Stimulated activated naive CD8-positive, alpha-beta T cell treated with anti-CD3 and anti-CD28 coated beads, Interleukin-15, amount 100 ng/mL, for 72 hours (primary cell): ENCODE data around the gene MYO1B.

Experiments
- ATAC-seq: fragments of 150-1000 bp; cut with Tn5 transposase; 2 replicates; pipeline ENCODE4 v1.10.0; 2021; ENCODE audit warnings: mild to moderate bottlenecking, moderate library complexity
- DNase-seq, 2 donors: peaks; one replicate each; pipeline ENCODE4 v3.0.0; 2021 to 2022
- H3K27ac Mint-ChIP-seq, 2 donors: one replicate each; pipeline ENCODE4 v1.8.0; 2022; ENCODE audit warnings: mild to moderate bottlenecking in 2 of 2, mixed read lengths in 2 of 2, moderate library complexity in 2 of 2
- H3K27me3 Mint-ChIP-seq: one replicate; pipeline ENCODE4 v1.8.0; 2022; ENCODE audit warnings: mixed read lengths
- H3K4me1 Mint-ChIP-seq: one replicate; pipeline ENCODE4 v1.8.0; 2022; ENCODE audit warnings: mild to moderate bottlenecking, mixed read lengths
- H3K4me3 Mint-ChIP-seq, 2 donors: one replicate each; pipeline ENCODE4 v1.8.0; 2022; ENCODE audit warnings: mild to moderate bottlenecking in 2 of 2, mixed read lengths in 2 of 2, moderate library complexity in 1 of 2
- H3K9me3 Mint-ChIP-seq, 2 donors: one replicate each; pipeline ENCODE4 v1.8.0; 2022; ENCODE audit warnings: mixed read lengths in 2 of 2

The MYO1B gene

GRCh38 chr2:191296083-191297006 is 51.1 kb downstream of the MYO1B start:
- Mint-ChIP-seq H3K9me3 (no peaks in the 10 kb centered on the region), H3K4me1 (no peaks in the 10 kb centered on the region), H3K27me3 (no peaks in the 10 kb centered on the region), H3K4me3 (no peak overlapping the region), H3K27ac (no peak overlapping the region)
- ATAC-seq, result no peak
- DNase-seq, result no peak

DNA sequence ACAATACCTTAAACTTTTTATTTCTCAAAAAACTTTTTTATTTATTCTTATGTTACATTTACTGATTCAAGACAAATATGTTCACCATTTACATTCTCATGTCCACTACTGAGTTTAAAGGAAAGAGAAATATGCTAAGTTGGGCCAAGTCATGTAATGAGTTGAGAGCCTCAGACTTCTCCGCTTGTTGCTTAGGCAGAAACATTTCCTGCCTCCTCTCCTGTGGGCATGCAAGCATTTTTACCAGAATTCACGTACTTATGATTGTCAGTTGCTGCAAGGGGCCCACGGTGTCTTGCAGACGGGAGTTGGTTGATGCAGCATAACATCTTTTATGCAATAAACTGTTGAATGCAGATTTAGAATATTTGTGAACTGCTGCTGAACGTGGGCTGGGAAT is 51.8 kb downstream of the MYO1B start:
- ATAC-seq (no peak), DNase-seq (no peak)
- Mint-ChIP-seq H3K4me1 (no peaks in the 10 kb centered on the region), H3K27me3 (no peaks in the 10 kb centered on the region), H3K4me3 (no peak overlapping the region), H3K9me3 (no peaks in the 10 kb centered on the region), H3K27ac (no peak overlapping the region)

GRCh38 chr2:191298306-191298705 is 53.1 kb downstream of the MYO1B start:
- no peak overlapping the region for H3K4me3 Mint-ChIP-seq
- H3K27me3 Mint-ChIP-seq, result no peaks in the 10 kb centered on the region
- H3K4me1 Mint-ChIP-seq, result no peaks in the 10 kb centered on the region
- no peak for DNase-seq
- no peaks in the 10 kb centered on the region for H3K9me3 Mint-ChIP-seq
- H3K27ac Mint-ChIP-seq, result no peak overlapping the region
- no peak for ATAC-seq

GRCh38 chr2:191299010-191299409 is 53.8 kb downstream of the MYO1B start:
- no peak for ATAC-seq
- Mint-ChIP-seq H3K27me3 (no peaks in the 10 kb centered on the region), H3K4me3 (no peak overlapping the region), H3K4me1 (no peaks in the 10 kb centered on the region), H3K9me3 (no peaks in the 10 kb centered on the region), H3K27ac (no peak overlapping the region)
- DNase-seq, result no peak

DNA sequence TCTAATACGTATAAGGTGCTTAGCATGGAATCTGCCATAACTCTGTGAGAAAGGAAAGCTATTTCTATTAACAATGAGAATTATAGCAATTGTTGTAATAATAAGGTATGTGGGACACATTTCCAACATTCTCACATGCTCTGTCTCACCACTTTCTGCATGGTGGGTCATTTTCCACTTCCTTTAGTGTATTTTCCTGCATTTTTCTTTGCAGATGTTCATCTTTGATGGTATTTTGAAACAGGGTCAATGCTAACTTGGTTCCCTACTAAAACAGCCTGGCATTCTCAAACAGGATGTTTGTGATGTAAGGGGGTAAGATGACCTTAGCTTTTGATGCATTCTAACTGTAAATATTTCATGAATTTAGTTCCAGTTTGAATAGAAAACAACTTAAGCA is 54.7 kb downstream of the MYO1B start:
- Mint-ChIP-seq H3K9me3 (no peaks in the 10 kb centered on the region), H3K4me3 (no peak overlapping the region), H3K4me1 (no peaks in the 10 kb centered on the region), H3K27me3 (no peaks in the 10 kb centered on the region), H3K27ac (no peak overlapping the region)
- DNase-seq (no peak), ATAC-seq (no peak)

DNA sequence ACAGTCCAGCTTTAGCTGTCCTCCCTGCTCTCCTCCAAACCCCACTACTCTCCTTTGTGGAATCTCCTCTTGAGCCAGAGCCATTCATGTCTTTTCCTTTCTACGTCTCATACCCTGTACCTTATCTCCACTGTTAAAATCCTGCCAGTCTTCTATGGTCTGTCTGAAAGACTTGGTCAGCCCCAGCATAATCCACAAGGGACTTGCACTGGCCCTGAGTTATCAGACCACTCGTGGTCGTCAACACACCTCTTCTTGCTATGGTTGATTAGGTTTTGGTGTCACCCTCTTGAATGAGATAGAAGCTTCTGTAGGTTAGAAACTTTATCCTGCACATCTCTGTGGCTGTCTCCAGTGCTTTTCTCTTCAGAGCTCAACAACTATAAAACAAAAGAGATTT is 56.8 kb downstream of the MYO1B start:
- DNase-seq (no peak), ATAC-seq (no peak)
- Mint-ChIP-seq H3K27me3 (no peaks in the 10 kb centered on the region), H3K9me3 (no peaks in the 10 kb centered on the region), H3K4me1 (peaks cover 6% of the 10 kb centered on the region), H3K27ac (no peak overlapping the region), H3K4me3 (no peak overlapping the region)

GRCh38 chr2:191302459-191303139 is 57.4 kb downstream of the MYO1B start:
- Mint-ChIP-seq H3K4me3 (no peak overlapping the region), H3K27me3 (no peaks in the 10 kb centered on the region), H3K9me3 (no peaks in the 10 kb centered on the region), H3K27ac (no peak overlapping the region), H3K4me1 (peaks cover 6% of the 10 kb centered on the region)
- DNase-seq (no peak), ATAC-seq (peak; percentile 64)

DNA sequence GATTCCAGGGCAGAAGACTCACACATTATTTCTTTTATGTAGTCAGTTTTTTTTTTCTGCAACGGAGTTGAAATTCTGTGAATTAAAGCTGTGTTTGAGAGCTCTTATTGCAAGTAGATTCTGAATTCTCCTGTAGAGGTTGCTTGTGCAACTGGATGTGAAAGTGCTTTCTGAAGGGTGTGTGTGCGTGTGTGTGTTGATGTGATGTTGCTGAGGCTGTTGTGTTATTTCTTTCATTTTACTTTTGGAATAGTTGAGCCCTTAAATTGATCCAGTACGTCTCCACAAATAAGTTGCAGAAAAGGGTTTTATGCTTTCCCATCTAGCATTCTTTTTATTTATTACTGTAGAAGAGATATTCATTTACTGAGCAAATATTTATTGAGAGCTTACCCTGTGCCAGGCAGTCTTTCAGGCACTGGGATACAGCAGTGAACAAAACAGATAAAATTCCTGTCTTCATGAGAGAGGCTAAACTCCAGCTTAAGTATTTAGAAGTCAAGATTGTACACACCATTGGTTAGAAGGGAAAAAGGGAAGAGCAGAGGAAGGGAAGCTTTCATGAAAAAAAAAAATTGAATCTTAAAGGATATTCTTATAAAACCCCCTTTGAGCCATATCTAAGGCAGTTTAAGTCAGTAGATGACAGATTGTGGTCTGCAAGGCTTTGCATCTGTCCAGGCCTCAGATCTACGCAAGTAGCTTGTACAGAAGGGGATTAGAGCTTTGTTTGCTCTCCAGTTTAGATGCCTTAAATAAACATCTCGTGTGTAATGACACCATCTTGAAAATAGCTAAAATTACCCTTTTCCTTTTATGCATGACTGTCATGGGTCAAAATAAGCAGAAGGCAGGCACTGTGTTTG is 58.2 kb downstream of the MYO1B start:
- no peak for ATAC-seq
- DNase-seq, result no peak
- Mint-ChIP-seq H3K27ac (no peak overlapping the region), H3K27me3 (no peaks in the 10 kb centered on the region), H3K4me3 (no peak overlapping the region), H3K4me1 (peaks cover 6% of the 10 kb centered on the region), H3K9me3 (no peaks in the 10 kb centered on the region)

GRCh38 chr2:191304939-191305875 is 60.0 kb downstream of the MYO1B start:
- ATAC-seq, result no peak
- no peaks in the 10 kb centered on the region for H3K27me3 Mint-ChIP-seq
- H3K4me1 Mint-ChIP-seq, result peaks cover 6% of the 10 kb centered on the region
- no peak overlapping the region for H3K27ac Mint-ChIP-seq
- no peaks in the 10 kb centered on the region for H3K9me3 Mint-ChIP-seq
- no peak for DNase-seq
- H3K4me3 Mint-ChIP-seq, result no peak overlapping the region

DNA sequence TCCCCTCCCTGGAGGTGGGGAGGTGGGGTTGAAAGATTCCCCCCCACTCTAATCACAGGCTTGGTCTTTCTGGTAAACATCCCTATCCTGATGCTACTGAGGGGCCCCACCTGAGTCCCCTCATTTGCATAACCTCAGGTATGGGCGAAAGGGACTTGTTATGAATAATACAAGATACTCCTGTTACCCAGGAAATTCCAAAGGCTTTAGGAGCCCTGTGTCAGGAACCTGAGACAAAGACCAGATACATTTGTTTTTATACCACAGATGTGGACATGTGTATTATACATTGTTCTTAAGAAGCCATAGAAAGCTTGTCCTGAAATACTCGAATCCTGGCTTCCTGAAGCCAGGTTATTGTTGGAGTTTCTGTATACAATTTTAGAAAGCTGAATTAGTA is 62.8 kb downstream of the MYO1B start:
- Mint-ChIP-seq H3K4me3 (no peak overlapping the region), H3K27me3 (no peaks in the 10 kb centered on the region), H3K4me1 (peaks cover 6% of the 10 kb centered on the region), H3K27ac (no peak overlapping the region), H3K9me3 (no peaks in the 10 kb centered on the region)
- no peak for DNase-seq
- no peak for ATAC-seq

DNA sequence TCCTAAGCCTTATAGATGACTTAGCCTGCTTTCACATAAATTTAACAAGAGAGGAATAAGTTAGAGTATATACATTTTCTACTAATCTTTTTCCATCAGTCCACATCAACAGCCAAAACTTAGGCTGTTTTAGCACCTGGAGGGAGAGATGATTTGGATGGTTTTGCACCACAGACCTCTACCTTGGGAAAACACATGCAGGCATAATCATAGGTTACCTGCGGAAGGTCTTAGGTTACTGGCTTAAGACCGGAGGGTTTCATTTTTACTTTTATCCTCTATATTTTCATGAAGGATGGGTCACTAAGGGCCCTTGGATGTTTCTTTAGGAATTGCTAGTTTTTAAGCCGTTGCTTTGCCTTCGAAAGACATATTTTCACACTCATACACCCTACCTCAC is 66.0 kb downstream of the MYO1B start:
- Mint-ChIP-seq H3K4me1 (peaks cover 3% of the 10 kb centered on the region), H3K9me3 (no peaks in the 10 kb centered on the region), H3K4me3 (no peak overlapping the region), H3K27me3 (no peaks in the 10 kb centered on the region), H3K27ac (no peak overlapping the region)
- no peak for DNase-seq
- ATAC-seq, result no peak

GRCh38 chr2:191311627-191312026 is 66.4 kb downstream of the MYO1B start:
- ATAC-seq (no peak), DNase-seq (no peak)
- Mint-ChIP-seq H3K9me3 (no peaks in the 10 kb centered on the region), H3K27me3 (no peaks in the 10 kb centered on the region), H3K4me1 (no peaks in the 10 kb centered on the region), H3K27ac (no peak overlapping the region), H3K4me3 (no peak overlapping the region)

DNA sequence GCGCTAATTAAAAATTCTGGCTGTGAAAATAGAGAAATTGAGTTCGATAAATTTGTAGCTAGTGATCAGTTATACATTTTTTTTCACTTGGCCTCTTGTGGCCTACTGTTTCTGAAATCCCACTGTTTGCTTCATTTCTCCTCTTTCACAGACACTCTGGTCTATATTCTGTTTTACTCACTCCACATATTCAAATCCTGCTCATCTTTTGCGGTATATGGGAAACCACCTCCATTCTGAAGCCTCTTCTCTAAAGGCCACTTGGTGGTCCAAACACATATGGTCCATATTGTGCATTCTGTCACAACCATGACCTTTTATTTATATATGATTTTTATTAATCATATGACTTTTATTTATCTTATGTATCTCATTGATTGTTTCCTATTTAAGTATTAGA is 67.0 kb downstream of the MYO1B start:
- no peaks in the 10 kb centered on the region for H3K4me1 Mint-ChIP-seq
- H3K9me3 Mint-ChIP-seq, result no peaks in the 10 kb centered on the region
- H3K27ac Mint-ChIP-seq, result no peak overlapping the region
- DNase-seq, result no peak
- H3K27me3 Mint-ChIP-seq, result no peaks in the 10 kb centered on the region
- ATAC-seq, result no peak
- no peak overlapping the region for H3K4me3 Mint-ChIP-seq

- Mint-ChIP-seq H3K4me3 (no peak overlapping the region), H3K27ac (no peak overlapping the region), H3K4me1 (no peaks in the 10 kb centered on the region), H3K9me3 (no peaks in the 10 kb centered on the region), H3K27me3 (no peaks in the 10 kb centered on the region)
- no peak for DNase-seq
- no peak for ATAC-seq
Measured at GRCh38 chr2:191312662-191313061, 67.5 kb downstream of the MYO1B start.
